ENCODE measurements around the gene NKX1-1.
"Not testable (repeated sequence)": the region's sequence is repeated elsewhere in the genome, so short reads cannot be mapped to it uniquely, and the experiment has no call there.

NKX1-1 gene

DNA sequence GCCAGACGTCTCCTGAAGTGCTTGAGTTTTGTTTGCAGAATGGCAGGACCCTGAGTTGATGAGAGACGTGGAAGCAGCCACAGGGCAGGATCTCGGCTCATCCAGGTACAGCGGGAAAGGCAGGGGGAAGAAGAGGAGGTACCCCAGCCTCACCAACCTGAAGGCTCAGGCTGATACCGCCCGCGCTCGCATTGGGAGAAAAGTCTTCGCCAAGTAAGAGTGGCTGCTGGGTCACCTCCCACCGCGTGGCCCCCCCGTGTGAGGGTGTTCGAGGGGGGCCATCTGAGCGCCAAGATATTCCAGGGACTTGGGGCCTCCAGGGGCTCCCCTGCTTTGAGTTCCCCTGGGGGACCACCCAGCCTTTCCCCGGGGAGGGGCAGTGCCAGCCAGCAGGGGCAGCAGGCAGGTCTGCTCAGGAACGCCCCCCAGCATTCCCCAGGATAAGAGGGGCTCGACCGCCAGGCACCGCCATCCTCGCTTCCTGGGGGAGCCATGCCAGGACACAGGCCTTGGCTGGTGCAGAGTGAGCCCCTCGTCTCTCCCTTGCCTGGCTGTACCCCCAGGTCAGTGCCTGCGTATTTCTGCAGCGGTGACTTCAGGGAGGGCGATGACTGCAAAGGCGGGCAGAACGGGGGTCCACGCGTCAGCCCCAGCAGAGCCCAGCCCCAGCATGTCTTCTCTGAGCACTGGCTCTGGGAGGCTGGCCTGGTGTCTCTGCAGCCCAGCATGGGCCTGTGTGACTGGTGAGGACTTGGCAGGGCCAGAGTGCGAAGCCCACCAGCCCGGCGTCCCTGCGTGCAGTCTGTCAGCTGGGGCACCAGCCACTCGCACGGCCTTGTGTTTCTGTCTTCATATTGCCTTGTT lies 22.3 kb downstream of the NKX1-1 start:
- no peak for DNase-seq

DNA sequence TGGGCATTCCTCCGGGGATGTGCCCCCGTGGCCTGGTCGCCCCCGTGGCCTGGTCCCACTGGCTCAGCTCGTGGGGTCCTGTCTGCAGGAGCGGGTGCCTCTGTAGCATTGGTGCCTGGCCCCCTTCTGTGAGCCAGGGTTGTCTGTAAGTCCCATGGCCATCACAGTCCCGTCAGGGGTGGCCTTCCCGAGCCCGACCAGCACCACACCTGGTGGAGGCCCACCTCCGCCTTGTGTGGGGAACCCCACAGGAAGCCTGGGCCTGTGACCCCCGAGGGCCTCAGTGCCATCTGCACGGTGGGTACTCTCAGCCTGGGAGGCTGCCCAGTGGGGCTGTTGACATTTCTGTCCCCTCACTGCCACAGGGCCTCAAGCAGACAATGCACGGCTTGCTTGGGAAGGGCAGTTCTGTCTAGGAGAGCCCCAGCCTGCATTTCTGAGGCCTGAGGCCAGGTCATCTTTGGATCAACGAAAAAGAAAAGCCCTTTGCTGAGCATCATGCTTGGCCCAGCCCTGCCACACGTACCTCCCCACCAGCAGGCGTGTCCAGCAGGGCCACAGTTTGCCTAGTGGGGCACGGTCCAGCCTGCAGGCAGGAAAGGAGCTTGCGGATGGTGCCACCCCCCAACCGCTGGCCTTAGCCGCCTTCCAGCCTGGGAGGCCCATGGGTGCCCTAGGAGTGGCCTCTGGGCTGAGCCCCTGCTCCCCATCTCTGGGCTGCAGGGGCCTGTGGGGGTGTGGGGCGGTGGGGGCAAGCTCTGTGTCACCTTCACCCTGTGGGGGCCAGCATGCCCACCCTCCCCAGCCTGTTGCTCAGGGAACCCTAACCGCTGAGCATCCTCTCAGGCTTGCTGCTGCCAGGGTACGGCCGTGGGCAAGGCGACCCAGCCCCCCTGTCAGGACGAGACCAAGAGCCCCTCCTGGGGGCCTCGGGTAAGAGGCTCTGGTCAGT lies 23.2 kb downstream of the NKX1-1 start:
- DNase-seq: no peak

DNA sequence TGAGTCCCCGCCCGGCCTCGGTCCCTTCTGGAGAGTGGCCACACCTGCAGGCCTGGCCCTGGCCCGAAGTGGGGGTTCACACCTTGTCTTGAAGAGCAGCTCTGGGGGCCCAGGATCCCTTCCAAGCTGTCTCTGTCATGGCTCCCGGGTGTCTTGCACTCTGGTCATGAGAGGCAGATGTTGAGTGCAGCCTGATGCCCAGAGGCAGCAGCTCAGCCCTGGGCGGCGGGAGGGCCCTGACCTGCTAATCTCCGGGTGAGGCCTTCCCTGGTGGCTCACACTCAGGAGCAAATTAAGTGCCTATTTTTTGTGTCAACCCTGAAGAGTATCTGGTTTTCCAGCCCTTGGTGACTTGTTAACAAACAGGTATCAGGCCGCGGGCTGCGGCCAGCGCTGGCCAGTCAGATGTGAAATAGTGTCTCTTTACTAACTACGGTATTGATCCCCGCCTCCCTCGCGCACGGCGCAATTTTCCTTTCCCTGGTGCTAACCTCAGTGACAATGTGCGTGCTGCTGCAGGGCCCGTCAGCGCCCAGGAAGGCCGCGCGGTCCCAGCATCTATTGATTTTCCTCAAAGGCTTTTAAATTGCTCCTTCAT lies 24.2 kb downstream of the NKX1-1 start:
- DNase-seq: no peak

DNA sequence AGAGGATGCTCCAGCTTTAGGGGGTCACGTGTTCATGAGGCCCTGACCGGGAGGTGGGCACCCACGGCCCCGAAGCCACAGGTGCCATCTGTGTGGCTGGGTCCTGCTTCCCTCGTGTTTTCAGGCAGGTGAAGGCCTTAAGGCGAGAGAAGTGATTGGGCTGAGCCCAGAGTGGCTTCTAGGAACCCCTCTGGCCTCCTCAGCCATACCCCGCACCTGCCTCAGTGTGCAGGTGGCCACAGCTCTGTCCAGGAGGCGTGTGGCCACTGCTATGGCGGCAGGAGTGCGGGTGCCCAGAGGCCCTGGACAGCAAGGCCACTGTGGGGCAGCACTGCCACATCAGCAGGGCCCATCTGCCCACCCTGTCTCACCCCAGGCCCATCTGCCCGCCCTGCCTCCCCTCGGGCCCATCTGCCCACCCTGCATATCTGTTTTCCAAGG lies 25.0 kb downstream of the NKX1-1 start:
- no peak for DNase-seq

DNA sequence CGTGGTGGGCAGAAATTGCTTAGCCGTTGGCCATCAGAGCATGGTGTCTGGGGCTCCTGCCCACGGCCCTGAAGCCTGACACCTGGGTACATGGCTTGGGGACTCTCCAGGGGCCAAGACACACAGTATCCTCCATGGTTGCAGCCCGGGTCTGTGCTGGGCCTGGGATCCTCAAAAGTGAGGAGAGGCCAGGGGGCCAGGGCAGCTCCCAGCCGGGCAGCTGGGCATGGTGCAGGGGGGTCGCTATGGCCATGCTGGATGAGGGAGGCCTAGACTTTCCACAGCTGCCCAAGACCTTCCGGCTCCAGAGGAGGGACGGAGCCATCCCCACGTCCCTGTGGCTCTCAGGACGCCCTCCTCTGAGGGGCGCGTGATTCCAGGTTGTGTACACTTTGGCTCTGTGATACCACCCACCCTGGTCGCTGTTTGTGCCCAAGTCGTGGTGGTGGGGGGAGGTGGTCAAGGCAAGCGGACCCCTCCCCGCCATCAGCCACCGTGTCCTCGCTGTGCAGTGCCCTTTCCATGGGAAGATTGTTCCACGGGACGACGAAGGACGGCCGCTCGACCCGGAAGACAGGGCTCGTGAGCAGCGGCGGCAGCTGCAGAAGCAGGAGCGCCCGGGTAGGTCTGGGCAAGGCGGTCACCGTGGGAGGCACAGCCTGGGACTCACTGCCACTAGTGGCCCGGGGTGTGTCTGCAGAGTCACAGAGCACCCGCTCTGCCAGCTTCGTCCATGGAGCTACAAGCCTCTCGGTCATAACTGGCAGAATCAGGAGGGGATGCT lies 25.7 kb downstream of the NKX1-1 start:
- DNase-seq: no peak

DNA sequence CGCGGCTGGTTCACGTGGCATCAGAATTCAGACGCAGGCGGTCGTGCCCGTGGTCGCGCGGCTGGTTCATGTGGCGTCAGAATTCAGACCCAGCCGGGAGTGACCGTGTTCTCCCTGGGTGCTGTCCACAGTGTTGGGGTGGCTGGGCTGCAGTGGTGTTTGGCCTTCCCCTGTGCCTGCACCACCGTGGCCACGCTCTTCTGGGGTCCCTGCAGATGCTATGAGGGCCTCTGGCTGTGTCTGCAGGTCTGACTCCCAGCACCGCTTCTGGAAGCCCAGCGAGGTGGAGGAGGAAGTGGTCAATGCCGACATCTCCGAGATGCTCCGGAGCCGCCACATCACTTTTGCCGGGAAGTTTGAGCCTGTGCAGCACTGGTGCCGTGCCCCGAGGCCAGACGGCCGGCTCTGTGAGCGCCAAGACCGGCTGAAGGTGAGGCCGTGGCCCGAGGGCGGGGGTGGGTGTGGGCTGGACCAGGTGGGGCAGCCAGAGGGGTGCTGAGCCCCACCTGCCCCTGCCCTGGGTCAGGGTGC lies 26.4 kb downstream of the NKX1-1 start:
- DNase-seq: no peak

DNA sequence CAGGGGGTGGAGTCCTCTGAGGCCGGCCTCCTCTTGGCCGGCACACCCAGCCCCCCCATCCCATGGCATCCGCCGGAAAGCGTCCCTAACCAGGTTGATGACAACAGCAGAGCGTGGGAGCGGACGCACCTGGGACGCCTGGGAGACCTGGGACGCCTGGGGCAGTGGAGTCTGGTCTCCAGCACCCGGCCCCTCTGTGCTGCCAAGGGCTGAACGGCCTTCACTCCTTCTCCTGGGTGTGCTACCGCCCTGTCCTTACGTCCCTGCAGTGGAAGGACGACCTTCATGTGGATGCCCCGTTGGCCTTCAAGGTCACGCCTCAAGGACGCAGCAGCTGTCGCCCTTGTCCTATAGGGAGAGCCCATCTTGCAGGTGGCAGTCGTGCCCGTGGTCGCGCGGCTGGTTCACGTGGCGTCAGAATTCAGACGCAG lies 26.9 kb downstream of the NKX1-1 start:
- DNase-seq: no peak

DNA sequence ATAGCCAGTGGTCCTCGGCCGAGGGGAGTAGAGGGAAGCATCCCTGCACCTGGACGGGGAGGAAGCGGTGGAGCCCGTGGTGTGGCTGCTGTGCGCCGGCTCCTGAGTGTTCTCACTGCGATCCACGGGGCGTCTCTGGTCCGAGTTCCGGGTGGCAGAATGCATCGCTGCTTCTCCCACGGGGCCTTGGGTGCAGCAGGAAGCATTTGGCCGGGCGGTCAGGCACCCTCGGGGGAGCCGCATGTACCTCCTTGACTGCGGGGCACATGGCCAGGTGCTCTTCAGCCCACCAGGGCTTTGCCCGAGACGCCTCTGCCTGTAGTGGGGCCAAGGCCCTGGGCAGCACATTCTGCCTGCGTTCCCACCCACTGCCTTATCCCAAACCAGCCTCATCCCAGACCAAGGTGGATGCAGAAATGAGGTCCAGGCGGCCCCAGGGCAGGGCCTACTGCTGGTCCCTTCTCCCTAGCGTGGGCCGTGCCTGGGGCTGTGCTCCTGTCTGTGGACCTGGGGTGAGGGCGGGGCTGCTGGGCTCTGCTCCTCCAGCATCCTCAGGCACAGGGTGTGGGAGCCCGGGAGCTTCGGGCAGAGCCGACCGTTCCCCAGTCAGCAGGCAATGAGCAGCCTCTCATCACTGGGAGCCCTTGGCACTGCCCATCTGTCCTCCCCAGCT lies 27.5 kb downstream of the NKX1-1 start:
- DNase-seq: no peak

DNA sequence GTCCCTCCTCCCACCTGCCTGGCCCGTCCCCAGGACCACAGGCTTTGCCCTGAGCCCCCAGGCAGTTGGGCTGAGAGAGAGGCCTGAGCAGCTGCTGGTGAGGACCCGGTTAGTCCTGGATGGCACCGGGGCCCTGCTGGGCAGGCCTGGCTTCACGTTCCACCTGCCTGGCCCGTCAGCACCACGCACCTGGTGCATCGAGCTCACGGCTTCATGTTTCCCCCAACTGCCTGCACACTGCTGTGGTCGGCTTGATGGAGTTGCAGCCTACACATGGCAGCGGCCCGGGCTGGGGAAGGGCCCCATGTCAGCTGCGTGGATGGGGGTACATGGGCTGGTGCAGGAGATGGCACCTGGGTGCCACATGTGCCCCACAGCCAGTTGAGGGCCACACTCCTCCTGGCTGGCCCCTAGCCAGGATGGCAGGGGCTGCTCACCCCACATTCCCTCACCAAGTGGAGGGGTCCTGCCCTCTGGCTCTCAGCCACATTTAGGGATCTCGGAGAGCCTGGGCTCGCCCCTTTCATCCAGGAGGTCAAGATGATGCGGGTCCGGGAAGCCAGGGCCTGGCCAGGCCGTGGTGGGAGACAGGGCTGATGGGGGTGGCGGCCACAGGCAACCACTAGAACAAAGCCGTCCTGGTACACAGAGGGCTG lies 28.5 kb downstream of the NKX1-1 start:
- no peak for DNase-seq

DNA sequence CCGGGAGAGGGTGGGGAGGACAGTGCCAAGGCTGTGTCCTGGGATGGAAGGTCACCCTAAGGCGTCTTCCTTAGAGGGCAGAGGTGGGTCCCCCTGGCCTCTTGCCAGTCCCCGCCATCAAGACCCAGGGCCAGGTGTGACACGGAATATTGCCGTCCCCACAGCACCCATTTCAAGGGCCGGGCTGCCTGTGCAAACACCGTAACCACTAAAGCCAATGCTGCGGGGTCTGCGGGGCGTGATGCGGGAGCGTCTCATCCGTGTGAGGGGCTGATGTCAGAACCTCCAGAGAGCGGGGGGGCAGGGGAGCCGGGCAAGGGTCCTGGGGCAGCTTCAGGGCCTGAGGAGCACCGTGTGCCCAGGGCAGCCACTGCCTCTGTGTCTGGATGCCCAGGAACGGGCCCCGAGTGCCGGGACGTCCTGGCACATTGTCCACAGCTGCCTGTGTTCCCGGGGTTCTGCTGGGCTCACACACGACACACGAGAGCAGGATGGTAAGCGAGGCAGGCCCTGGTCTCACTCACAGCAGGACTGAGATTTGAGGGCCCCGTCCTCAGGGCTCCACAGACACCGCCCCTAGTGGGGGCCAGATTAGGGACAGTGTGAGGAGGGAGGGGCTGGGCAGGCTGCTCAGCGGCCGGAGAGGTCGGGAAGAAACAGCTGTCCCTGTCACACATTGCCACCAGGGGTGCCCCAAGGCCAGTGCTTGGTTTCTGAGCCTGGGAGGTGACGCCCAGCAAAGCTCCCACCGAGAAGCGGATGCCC lies 29.2 kb downstream of the NKX1-1 start:
- DNase-seq: no peak

DNA sequence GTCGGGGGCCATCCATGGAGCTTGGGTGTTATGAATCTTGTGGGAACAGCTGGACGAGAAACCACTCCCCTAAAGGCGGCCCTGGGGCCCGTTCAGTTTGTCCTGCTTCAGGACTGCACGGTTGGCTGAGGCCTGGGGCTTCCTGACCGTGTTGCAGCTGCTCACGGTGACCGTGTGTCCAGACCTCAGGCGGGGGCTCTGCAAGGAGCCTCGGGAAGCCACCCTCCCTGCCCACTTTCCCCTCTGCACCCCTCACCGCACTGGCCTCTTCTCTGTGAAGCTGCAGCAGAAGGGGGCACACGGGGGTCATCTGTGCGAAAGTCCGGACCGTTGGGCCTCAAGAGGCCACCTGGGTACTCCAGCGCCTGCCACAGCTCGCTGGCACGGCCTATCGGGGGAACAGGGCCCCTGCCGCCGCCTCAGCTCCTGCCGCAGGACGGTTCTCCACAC lies 29.8 kb downstream of the NKX1-1 start:
- no peak for DNase-seq

DNA sequence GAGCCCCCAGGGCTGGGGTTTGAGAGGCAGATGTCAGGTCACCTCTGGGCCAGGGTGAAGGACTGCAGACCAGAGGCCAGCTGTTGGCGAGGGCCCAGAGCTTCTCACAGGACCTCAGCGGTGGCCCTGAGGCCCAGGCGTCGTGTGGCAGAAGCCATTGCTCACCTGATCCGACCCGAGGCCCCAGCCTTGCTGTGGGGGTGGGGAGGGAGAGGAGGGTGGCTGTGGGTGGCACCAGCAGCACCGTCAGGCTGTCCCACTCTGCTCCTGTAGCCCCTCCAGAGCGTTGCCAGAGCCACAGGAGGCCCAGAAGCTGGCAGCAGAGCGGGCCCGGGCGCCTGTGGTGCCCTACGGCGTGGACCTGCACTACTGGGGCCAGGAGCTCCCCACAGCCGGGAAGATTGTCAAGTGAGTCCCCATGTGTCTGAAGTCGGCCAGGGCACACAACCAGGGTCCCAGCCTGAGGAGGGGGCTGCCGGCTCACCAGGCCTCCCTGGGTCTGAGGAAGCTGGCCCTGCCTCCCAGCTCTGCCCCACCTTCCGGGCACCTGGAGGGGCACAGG lies 30.4 kb downstream of the NKX1-1 start:
- no peak for DNase-seq

DNA sequence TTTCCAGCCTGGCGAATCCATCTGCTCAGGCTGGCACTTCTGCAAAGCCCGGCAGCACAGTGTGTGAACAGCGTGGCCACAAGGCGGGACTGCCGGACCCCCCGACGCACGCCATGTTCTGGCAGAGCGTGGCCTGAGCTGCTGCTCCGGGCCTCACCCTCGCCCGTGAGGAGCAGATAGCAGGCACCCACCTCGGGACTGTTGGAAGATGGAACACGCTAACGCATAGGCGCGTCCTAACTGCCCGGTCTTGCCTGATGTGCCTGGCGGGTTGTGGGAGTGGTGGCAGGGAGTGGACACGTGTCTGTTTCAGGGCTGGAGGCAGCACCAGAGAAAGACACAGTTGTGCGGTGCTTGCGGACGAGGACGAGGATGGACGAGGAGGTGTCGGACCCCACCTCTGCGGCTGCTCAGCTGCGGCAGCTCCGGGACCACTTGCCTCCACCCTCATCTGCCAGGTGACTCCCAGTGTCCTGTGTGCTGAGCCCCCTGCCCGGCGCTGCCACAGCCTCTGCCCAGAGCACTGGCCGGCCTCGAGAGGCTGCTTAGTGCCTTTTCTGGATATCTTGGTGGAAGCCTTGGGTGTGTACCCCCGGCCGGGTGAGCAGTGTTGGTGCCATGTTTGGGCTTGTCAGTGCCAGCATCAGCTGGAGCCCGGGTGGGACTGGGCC lies 31.1 kb downstream of the NKX1-1 start:
- DNase-seq: no peak

DNA sequence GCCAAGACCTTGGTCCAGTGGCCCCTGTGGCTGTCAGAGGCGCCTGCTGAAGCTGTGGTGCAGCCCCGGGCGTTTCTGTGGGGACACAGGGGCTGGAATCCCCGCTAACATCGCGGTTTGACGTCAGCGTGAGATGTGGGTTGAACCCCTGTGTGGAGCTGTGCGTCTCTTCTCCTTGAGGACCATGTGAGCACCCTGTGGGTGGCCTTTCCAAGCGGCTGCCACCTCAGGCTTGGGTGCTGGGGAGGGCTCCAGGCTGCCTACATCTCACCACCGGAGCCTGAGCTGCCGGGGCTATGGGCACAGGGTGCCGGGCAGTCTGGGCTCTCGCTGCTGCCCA lies 31.6 kb downstream of the NKX1-1 start:
- no peak for DNase-seq

DNA sequence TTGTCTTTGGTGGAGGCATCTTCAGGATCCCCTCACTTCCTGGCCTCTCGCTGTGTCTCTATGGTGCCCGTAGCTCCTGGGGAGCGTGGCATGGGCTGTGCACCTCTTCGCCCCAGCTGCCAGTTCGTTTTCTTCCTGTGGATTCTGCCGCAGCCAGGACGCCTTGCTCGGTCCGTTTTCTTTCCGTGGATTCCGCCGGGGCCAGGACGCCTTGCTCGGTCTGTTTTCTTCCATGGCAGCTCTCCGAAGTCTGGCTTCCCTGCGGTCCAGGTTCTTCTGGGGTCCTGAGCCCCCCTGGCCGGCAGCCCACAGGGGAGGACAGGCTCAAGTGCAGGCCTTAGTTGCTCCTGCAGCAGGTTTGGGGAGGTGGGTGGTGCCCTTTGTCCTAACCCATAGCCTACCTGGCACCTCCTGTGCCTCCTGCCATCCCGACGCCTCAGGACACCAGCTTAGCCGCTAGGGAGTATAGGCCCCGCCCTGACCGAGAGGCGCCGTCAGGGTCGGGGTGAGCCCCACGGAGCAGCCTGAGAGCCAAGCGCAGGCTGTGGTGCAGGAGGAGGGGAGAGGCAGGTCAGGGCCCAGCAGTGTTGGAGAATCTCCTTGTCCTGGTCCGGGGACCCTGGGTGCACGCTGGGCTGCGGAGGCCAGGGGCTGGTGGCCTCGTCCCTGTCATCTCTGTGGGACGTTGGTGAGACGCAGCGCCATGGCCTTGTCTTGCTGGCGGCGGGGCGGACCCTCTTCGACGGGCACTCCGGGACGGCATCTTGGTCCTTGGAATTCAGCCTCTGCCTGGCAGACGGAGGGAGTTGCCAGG lies 32.1 kb downstream of the NKX1-1 start:
- no peak for DNase-seq

DNA sequence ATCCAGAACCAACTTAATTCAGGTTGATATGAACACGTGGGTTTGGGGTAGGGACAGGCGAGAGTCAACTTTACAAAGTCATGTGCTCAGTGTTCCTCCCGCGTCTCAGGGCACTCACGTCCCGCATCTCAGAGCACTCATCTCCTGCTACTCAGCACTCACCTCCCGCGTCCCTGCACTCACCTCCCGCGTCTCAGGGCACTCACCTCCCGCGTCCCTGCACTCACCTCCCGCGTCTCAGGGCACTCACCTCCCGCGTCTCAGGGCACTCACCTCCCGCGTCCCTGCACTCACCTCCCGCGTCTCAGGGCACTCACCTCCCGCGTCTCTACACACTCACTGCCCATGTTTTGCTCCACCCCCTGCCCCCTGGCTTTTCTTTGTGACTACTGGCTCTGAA lies 33.7 kb downstream of the NKX1-1 start:
- not testable (repeated sequence) for DNase-seq

DNA sequence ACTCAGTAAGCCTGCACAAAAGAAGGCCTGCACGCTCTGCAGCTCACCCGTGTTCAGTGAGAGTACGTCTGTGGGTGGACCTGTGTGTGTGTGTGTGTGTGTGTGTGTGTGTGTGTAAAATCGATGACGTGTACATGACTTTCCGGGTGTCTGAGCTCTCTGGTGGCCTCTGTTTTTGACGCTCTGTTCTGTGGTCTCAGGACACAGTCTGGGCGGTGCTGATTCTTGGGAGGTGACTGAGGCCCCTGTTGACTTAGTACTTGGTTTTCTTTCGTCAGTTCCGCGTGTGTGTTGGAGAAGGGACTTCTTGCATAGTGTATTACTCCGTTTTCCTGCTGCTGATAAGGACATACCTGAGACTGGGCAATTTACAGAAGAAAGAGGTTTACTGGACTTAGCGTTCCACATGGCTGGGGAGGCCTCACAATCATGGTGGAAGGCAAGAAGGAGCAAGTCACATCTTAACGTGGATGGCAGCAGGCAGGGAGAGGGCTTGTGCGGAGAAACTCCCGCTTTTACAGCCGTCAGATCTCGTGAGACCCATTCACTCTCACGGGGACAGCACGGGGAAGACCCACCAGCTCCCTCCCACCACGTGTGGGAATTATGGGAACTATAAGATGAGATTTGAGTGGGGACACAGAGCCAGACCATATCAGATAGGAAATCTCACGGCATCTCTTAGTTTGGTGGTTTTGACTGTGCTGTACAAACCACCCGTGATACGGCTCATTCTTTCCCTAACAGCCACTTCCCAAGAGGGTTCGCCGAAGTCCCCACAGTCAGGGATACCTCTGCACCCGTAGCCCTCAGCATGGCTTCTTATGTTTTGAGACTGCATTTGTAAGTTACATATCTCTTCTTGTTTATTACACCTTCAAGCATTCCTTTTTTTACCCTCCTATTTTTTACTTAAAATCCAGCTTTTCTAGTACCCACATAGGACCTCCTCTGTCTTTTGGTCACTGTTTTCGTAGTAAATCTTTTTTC lies 34.8 kb downstream of the NKX1-1 start:
- DNase-seq: no peak

Data from effector CD8-positive, alpha-beta T cell (primary cell).